DOHH2 (cell line): ENCODE measurements around the gene PDZRN3.

Experiments used
- CTCF ChIP-seq: fragments of 200-600 bp; sonication (generic); IDR thresholded peaks from one replicate; pipeline ENCODE4 v1.5.1; 2014; ENCODE audit warnings: antibody characterized with exemption, mild to moderate bottlenecking, low read depth, low read length; ENCODE audit not compliant: poor library complexity, severe bottlenecking
- EZH2phosphoT487 ChIP-seq: fragments of 200-600 bp; sonication (generic); IDR thresholded peaks from 2 replicates; pipeline ENCODE4 v1.6.1; 2017; ENCODE audit warnings: borderline replicate concordance, mild to moderate bottlenecking, antibody characterized with exemption, low read length, moderate library complexity, mixed read lengths

GRCh38 chr3:73602170-73602569 lies 22.6 kb downstream of the PDZRN3 start:
- TF ChIP-seq CTCF (no peak), EZH2phosphoT487 (no peak)
